ENCODE data around the gene RAB13. TPM values are rescaled to one million over a fixed set of nuclear protein-coding genes. Genes with fewer than 3 reads are reported as not detected.

RAB13 gene
- total RNA-seq, 1 donor from 2014 or later: 24.2 TPM

- Histone ChIP-seq H3K27me3 (ENCODE audit: control insufficient read depth, insufficient read depth, low read length) (no peaks in the 10 kb centered on the region), H3K4me3 (ENCODE audit: low read depth, low read length) (no peak overlapping the region), H3K36me3 (ENCODE audit: control insufficient read depth, insufficient read depth, low read length) (peaks cover 32% of the 10 kb centered on the region)
- DNase-seq (ENCODE audit: low read depth): no peak
- FAIRE-seq: no peak
- no peak for TF ChIP-seq CTCF (IDR thresholded peaks at IDR 0.05; ENCODE audit: insufficient read depth, low read length, severe bottlenecking)
Observed at GRCh38 chr1:153932156-153933131, 53.7 kb downstream of the RAB13 start.

Other genes starting within 250 kb of the RAB13 start
- 4.1 and 7.4 TPM in 2 replicates for gene SLC27A3, start 210.9 kb downstream of the RAB13 start, total RNA-seq
- 1.8 and 3.7 TPM in 2 replicates for gene GATAD2B, start 63.4 kb downstream of the RAB13 start, total RNA-seq
- 8.7 and 12.3 TPM in 2 replicates for gene DENND4B, start 39.6 kb downstream of the RAB13 start, total RNA-seq
- gene CRTC2, start 27.7 kb downstream of the RAB13 start, total RNA-seq: 2.6 and 4.7 TPM in 2 replicates
- 71.2 and 108 TPM in 2 replicates for gene SLC39A1, start 22.8 kb downstream of the RAB13 start, total RNA-seq
- 4.6 and 7.1 TPM in 2 replicates for gene CREB3L4, start 18.4 kb downstream of the RAB13 start, total RNA-seq
- gene JTB, start 8.7 kb downstream of the RAB13 start, total RNA-seq: 181 and 183 TPM in 2 replicates
- 1,160 and 1,698 TPM in 2 replicates for gene RPS27, start 4.4 kb upstream of the RAB13 start, total RNA-seq
- under 0.01 and 0.13 TPM in 2 replicates for gene NUP210L, start 168.7 kb upstream of the RAB13 start, total RNA-seq
- gene TPM3, start 205.8 kb upstream of the RAB13 start, total RNA-seq: 279 and 321 TPM in 2 replicates
- not detected in 2 replicates for gene CFAP141, start 220.0 kb upstream of the RAB13 start, total RNA-seq
- gene UBAP2L, start 234.6 kb upstream of the RAB13 start, total RNA-seq: 20.8 and 33.9 TPM in 2 replicates